ENCODE results near the gene RNF220. TPM values are rescaled to one million over a fixed set of nuclear protein-coding genes. Genes with fewer than 3 reads are reported as not detected.

Gene RNF220
- total RNA-seq, 1 experiment from 2014 or later: 128 TPM

DNA sequence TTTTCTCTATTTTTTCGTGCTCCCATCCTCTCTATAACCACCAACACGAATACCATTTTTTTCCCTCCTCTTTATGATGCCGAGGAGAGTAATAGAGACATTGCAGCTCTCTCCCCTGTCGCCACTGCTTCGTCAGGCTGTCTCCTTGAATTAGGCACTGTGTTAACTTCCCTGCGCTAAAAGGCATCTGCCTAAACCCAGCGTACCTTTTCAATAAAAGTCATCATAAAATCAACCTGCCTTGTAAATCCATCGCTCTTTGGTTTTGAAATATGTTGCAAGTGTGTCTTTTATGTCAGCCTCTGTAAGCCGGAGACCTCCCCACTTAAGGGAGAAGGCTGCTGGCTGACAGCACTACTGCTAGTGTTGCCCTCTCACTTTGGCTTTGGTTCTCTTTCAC lies 8.7 kb downstream of the RNF220 start:
- H3K4me1 Mint-ChIP-seq: peaks cover 23% of the 10 kb centered on the region
- POLR2A ChIA-PET: no interaction called here

DNA sequence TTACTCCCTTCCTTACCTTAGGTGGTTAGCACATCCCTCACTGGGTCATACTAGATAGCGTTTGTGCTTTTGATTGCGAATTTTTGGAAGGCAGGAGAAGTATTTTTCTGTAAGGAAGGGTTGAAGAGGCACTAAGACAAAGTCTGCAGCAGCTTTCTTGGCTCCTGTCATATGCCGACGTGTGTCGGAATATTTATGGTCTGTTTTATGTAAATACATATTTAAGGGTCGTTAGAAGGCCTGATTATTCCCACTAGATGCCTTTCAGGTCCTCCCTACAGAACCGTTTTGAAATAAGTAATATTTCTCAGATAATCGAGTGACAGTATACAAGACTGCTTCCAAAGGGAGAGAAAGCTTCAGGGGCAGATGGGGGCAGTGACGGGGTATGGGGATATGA lies 10.0 kb downstream of the RNF220 start:
- no peaks in the 10 kb centered on the region for H3K9me3 Mint-ChIP-seq
- H3K4me3 Mint-ChIP-seq: no peak overlapping the region
- H3K36me3 Mint-ChIP-seq: no peaks in the 10 kb centered on the region; the same call in none of the 2 replicates
- no peak overlapping the region; the same call in 1 of the 2 replicates for H3K27ac Mint-ChIP-seq
- ATAC-seq: no peak
- no peak for DNase-seq (ENCODE audit: low spot score)
- CTCF ChIA-PET: no interaction called here
- TF ChIP-seq ZNF281 (CRISPR knock-in tag; IDR thresholded peaks at IDR 0.05) (no peak), CREB1 (CRISPR knock-in tag; IDR thresholded peaks at IDR 0.05) (no peak), SP1 (CRISPR knock-in tag; conservative IDR thresholded peaks at IDR 0.05) (no peak), IRF2 (CRISPR knock-in tag; IDR thresholded peaks at IDR 0.05; ENCODE audit: borderline replicate concordance, low read depth) (no peak), MXD4 (CRISPR knock-in tag; IDR thresholded peaks at IDR 0.05; ENCODE audit: borderline replicate concordance) (no peak), ETV6 (CRISPR knock-in tag; IDR thresholded peaks at IDR 0.05) (no peak), ARID4B (CRISPR knock-in tag; IDR thresholded peaks at IDR 0.05; ENCODE audit: borderline replicate concordance) (no peak), ZNF512 (CRISPR knock-in tag; IDR thresholded peaks at IDR 0.05; ENCODE audit: borderline replicate concordance) (no peak), E2F1 (CRISPR knock-in tag; IDR thresholded peaks at IDR 0.05) (no peak), ZNF416 (CRISPR knock-in tag; IDR thresholded peaks at IDR 0.05) (no peak)
- TF ChIP-seq, protein P1, sequence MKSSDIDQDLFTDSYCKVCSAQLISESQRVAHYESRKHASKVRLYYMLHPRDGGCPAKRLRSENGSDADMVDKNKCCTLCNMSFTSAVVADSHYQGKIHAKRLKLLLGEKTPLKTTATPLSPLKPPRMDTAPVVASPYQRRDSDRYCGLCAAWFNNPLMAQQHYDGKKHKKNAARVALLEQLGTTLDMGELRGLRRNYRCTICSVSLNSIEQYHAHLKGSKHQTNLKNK (CRISPR knock-in tag; IDR thresholded peaks at IDR 0.05): no peak
- POLR2A ChIA-PET: interaction anchor here (0.6 kb wide), 2 partner anchors 121 to 180 kb away, joined by 3 to 4 read pairs; no protein-coding TSS in a partner anchor
- H3K4me1 Mint-ChIP-seq: peaks cover 28% of the 10 kb centered on the region
- H3K27me3 Mint-ChIP-seq (ENCODE audit: low read depth): peaks cover 30% of the 10 kb centered on the region

More for the DNA sequence above, 8.7 kb downstream of the RNF220 start:
- ATAC-seq (no peak), DNase-seq (ENCODE audit: low spot score) (no peak)
- Mint-ChIP-seq H3K27me3 (ENCODE audit: low read depth) (peaks cover 30% of the 10 kb centered on the region), H3K9me3 (no peaks in the 10 kb centered on the region), H3K36me3 (no peaks in the 10 kb centered on the region; the same call in none of the 2 replicates), H3K27ac (no peak overlapping the region), H3K4me3 (no peak overlapping the region)
- CTCF ChIA-PET: no interaction called here
- TF ChIP-seq SOX15 (CRISPR knock-in tag; IDR thresholded peaks at IDR 0.05) (no peak), ZNF121 (CRISPR knock-in tag; IDR thresholded peaks at IDR 0.05) (no peak), FOXP1 (CRISPR knock-in tag; IDR thresholded peaks at IDR 0.05; ENCODE audit: borderline replicate concordance) (no peak), EMX1 (CRISPR knock-in tag; IDR thresholded peaks at IDR 0.05) (no peak), NR2C2 (CRISPR knock-in tag; IDR thresholded peaks at IDR 0.05) (no peak), CREM (CRISPR knock-in tag; IDR thresholded peaks at IDR 0.05) (no peak), SP1 (CRISPR knock-in tag; conservative IDR thresholded peaks at IDR 0.05) (no peak), TCF7 (CRISPR knock-in tag; IDR thresholded peaks at IDR 0.05; ENCODE audit: low read depth) (no peak), PRDM15 (CRISPR knock-in tag; IDR thresholded peaks at IDR 0.05) (no peak), OVOL2 (CRISPR knock-in tag; IDR thresholded peaks at IDR 0.05; ENCODE audit: borderline replicate concordance) (no peak)

All from WTC11 (cell line).